Fibroblast of skin of left biceps (primary cell): Measurements from ENCODE around the gene FA2H.

Source experiments
- DNase-seq, 2 experiments: peaks; one replicate each; pipeline ENCODE4 v3.0.0-alpha.2; 2013; ENCODE audit warnings: low read depth in 2 of 2

FA2H gene

DNA sequence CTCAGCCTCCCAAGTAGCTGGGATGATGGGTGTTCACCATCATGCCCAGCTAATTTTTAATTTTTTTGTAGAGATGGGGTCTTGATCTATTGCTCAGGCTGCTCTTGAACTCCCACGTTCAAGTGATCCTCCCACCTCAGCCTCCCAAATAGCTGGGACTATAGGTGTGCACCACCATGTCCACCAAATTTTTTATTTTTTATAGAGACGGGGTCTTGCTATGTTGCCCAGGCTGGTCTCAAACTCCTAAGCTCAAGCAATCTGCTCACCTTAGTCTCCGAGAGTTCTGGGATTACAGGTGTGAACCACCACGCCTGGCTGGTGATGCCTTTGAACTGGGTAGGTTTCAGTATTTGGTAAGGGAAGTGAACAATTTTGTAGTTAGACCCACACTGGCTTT, 30.1 kb downstream of the FA2H start:
- no peak for DNase-seq

DNA sequence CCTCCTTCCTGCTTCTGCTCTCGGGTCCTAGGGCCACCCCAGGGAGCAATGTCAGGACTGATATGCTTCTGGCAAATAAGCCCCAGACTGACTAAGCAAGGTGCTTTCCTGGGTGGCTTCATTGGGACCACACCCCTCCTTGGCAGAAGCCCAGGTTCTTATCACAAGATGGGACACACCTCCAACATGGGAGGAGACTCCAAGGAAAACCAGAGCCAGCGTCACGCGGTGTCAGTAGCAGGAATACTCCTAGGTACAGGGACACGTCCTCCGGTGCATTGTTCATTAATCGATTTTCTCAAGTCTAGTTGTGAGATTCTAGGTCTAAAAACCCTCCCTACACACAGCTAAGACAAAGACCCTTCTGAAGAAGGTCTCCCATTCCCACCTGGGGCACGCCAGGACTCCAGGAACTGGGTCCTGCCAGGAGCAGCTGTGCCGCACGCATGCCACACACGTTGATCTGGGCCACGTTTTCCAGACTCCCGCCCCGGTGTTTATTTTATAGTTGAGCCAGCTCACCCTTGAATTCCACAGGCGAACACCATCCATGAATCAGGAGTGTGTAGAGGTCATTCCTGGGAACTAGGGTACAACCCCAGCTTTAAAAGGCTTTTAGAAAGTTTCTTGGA, 30.8 kb downstream of the FA2H start:
- DNase-seq: no peak

DNA sequence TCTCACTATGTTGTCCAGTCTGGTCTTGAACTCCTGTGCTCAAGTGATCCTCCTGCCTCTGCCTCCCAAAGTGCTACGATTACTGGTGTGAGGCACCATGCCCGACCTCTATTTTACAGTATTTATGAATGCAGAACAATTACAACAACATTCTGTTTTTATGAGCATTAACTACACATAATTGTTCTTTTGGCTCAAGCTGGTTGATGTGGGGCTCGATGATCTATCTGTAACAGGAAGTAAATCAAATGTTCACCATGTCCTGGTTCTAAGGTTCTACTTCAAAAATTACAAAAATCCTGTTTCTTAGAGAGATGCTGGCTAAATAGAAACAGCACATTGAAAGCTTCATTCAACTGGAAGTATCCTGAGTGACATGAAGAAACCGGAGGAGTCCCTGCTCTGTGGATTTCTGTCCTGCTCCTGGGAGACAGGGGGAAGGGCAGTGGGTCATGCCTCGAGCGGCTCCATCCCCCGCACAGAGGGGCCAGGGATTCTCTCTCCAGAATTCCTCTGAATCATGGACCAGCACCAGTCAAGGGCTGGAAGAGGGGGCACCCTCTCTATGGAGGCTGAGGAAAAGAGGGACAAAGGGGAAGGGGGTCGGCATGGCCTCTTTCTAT, 31.5 kb downstream of the FA2H start:
- no peak for DNase-seq

DNA sequence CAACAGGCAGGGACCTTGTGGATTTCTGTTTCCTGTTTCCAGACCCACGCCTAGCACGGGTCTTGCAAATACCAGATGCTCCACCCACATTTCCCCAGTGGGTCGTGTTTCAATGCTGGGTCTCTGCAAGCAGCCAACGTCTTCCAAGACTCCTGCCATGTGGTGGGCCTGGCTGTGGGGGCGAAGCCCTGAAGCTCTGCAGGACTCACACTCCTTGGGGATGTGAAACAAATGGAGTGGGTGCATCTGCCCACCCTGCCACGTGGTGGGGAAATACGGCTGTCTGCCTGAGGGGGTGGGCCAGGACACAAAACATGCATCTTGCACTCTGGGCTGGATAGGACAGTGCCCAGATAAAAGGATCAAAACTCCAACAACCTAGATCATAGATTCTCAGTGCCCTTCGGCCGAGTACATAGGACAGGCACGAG, 32.6 kb downstream of the FA2H start:
- DNase-seq: no peak

DNA sequence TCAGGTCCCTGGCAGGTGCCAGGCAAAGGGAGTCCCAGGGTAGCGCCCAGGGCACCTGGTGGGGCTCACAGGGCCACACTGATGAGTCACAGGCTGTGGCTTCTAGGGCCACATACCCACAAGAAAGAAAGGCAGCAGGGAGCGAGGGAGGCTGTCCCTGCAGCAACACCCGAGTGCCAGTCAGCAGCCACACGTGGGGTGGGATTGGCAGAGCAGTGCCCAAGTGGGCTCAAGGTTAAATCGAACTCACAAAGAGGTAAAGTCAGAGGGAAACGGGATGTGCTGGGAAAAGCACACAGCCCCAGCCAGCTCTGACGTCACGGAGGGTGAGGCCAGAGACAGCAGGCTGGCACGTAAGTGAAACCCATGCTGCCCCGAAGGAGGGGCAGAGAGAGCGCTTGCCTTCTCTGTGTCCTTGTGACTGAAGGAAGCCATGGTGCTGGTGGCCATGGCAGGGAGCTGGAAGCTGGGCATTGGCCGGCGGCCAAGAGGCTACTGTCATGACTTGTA, 33.8 kb downstream of the FA2H start:
- no peak for DNase-seq

DNA sequence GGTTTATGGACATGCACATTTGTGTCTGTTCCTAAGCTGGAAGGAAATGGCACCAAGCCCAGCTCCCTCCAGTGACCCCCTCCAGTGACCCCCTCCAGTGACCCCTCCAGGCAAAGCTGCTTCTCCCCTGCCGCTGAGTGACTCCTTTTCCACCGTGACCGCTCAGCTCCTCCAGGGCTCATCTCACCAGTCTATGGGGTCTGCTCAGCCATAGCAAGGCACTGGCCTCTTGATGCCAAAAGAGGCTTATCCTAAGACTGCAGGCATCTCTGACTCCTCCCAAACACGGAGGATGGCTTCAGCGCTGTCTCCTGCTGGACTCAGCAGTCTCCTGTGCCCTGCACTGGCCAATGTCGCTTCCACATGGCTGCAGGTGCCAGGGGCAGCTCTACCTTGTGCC, 35.3 kb downstream of the FA2H start:
- no peak for DNase-seq

DNA sequence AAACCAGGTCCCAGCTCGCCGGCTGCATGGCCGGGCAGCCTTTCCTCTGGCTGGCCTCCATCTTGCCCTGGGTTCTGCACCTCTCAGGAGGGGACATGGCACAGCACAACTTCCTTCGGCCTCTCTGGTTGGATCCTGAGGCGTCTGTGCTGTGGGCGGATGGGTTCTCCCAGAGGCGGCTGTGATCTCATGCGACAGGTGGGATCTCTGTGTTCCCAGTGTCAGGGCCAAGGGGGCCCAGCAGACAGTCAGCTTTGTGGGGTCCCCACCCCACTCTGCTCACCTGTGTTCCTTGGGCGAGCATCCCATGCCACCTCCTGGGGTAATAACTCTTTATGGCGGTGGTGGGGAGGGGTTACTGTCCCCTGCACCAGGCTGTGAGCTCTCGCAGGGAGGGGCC, 35.8 kb downstream of the FA2H start:
- DNase-seq: no peak

DNA sequence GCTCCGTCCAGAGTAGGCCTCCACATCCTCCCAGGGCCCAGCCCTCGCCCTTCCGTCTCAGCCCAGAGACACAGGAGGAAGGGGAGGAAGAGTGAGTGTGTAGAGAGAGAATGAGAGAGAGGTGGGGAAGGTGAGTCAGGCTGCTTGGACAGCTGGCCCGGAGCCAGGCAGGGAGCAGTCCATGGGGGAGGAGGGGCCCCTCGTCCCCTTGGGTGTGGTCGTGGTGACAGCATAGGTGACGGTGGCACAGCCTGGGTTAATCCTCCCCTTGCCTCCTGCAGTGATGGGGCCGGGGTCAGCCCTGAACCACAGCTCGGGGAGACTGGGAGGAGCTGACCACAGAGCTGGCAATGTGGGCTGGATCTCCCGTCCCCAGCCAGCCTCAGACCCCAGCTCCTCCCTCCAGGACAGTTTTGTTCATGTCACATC, 36.5 kb downstream of the FA2H start:
- DNase-seq: no peak

DNA sequence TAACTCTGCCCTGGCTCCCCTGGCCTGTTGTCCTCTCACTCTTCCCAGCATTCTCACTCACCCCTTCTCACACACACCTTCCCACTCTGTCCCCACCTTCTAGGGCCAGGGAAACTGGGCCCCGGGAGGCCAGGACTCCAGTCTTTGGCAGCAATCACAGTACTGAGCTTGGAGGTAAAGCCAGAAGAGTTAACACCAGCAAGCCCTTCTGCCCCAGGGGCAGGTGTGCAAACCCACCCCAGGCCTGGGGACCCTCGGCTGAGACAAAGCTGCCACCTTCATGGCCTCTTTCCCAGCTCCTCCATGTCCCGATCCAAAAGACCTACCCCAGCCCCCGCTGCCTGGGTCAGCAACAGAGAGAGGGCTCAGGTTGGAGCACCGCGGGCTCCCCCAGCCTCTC, 37.1 kb downstream of the FA2H start:
- no peak for DNase-seq

DNA sequence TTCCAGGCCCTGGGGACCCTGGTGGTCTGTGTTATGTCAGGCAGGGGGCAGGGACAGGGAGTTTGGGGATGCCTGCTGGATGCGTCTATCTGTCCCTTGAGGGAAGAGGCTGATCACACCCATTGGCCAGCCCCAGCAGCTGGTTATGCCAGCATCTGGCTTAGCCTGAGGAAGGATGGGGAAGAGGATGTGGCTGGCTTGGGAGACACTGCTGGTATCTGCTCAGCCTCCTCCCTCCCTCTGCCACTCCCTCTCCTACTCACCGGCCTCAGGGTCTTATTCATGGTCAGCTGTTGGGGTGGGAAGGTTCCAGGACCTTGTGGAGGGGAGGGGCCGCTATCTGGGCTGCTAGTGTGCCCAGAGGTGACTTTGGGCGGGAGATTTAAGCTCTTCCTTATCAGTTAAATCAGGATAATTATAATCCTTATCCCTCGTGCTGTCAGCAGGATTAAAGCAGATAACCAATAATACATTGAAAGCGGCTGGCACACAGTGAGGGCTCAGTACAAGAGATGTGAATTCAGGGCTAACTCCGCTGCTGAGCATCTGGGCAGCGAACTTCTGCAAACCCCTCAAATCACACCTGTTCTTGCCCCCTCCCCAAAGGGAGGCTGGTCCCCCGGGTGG, 38.0 kb downstream of the FA2H start:
- no peak for DNase-seq

DNA sequence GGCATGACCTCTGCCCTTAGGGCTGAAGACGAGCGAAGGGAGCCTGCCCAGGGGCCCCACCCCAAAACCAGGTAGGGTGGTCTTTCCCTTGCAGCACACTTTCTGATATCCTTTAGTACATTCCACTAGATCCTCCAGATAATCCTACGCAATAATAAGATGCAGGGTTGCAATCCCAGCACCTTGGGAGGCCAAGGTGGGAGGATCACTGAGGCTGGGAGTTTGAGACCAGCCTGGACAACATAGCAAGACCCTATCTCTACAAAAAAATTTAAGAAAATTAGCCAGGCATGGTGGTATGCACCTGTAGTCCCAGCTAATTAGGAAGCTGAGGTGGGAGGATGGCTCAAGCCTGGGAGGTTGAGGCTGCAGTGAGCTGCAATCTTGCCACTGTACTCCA, 39.1 kb downstream of the FA2H start:
- no peak for DNase-seq

DNA sequence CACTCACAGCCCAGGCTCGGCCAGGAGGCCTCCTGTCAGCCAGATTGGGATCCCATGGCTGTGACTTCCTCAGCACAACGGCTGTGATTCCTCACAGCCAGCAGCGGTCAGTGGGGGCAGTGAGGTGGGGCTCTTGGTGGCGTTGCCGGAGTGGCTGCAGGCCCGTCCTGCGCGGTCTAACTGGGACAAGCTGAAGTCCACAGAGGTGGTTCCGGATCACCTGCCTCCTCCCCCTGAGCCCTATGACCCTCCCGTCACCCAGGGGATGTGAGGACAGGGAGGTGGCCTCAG, 39.5 kb downstream of the FA2H start:
- DNase-seq: no peak

DNA sequence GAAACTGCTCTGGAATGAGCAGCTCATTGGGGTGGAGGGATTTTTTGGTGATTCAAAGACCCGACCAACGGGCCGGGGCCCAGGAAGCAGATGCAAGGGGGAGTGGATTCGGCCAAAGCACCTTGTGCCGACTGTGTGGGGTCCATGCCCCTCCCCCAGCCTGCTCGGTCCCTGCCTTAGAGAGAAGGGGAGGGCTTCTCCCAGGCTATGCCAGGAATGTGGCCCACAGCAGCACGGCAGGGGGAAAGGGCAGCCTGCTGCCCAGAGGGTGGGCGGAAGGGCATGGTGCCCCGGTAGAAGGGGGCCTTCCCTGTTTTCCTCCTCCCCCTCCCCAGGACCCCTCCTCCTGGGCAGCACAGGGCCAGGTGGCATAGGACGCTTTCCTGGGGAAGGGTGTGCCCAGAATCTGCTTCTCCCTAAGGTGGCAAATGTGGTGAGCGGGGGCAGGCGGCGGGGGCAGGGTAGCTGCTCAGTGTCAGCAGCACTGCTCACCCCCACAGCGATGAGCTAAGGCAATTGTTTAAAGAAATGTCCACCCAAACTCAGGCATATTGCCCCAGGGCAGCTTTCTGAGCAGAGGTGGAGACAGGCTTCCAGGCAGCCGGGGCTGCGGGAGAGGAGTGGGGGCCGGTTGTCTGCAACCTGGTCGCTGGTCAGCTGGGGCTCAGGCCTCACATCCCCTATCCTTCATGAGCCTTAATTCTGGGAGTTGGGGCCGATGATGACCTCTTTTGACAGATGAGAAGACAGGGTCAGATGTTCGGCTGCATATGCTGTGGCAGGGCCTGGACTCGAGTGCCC, 40.1 kb downstream of the FA2H start:
- DNase-seq: no peak

DNA sequence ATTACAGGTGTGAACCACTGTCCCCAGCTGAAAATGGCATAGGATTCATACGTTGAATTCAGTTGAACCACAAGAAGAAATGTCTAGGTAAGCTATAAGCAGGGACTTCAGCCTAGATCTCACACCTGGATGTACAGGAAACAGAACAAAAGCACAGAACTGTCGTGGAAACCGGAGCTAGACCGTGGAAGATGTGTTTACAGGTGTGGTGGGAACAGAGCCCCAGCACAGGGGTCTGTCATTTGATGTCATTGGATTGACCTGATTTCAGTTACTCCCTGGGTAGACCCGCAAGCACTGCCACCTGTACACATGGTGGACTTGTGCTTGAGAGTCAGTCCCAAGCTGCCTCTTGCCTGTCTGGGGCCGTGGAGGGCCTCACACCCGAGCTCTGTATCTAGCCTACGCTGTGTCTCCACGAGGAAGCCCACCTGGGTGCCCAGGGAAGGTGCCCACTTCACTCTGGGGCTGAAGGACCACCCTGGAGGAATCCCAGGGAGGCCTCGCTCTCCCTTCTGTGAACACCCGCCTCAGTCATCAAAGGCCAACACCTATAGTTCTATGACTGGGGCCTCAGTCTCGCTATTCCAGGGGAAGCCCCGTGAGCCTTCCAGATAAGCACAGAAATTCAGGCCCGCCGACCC, 41.8 kb downstream of the FA2H start:
- DNase-seq: no peak

DNA sequence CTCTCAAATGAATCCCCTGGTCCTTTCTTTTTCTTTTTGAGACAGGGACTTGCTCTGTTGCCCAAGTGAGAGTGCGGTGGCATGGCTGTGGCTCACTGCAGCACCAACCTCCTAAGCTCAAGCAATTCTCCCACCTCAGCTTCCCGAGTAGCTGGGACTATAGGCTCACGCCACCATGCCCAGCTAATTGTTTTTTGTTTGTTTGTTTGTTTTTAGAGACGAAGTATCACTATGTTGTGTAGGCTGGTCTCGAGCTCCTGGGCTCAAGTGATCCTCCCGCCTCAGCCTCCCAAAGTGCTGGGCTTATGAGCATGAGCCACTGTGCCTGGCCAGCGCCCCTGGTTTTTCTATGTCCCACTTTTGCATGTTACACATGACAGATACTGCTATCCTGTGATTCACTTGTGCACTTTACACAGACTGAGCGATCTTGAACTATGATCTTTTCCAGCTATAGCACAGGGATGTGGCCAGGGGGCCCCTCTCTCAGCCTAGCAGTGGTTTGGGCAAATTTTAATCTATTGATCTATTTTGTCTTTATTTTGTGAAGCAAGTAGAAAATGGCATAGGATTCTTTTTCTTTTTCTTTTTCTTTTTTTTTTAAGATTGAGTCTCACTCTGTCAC, 42.7 kb downstream of the FA2H start:
- DNase-seq: no peak

DNA sequence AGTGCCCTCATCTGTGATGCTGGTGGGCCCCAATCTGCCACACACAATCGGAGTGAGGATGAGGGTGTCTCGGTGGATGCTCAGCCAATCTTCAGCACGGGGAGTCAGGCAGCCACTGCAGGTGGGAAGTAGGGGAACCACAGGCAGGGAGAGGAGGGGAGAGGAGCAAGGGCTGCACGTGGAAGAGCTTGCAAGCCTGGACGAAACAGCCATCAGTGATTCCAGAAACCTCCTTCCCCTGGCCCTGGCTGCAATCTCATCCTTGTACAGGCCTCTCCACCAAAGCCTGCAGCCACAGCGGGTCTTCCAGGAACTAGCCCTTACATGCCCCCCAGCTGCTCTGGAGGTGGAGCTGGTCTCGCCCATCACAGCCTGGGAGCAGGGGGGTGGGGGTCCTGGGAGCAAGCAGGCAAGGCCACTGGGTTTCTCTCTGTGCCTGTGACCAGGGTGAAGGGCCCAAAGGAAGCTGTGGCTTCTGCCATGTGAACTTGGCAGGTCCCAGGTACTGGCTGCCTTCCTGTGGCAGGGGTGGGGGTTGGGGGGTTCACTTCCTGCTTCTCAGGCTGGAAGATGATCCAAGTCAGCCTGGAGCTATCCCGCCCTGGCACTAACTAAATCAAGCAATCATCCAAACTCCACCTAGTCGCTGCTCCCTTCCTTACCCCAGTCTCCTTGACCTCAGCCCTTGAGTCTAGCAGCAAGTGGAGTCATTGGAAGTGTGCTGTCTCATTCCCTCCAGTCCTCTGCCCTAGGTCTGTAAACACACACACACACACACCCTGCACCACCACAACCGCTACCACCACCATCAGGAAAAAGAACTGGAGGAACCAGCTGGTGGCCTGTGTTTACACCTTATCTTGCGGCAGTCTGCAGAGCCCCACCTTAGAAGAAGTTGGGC, 44.6 kb downstream of the FA2H start:
- no peak for DNase-seq

DNA sequence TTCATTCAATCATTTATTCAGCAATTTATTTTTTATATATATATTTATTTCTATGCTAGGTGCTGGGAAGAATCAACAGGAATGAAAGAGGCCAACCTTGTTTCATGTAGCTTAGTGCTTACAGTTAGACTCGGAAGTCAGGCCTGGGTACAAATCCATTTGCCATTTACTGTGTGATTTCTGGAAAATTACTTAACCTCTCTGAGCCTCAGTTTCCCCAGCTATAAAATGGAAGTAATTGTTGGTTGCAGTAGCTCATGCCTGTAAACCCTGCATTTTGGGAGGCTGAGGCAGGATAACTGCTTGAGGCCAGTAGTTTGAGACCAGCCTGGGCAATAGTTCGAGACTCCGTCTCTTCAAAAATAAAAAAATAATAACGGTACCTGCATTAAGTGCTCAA, 46.7 kb downstream of the FA2H start:
- no peak for DNase-seq

DNA sequence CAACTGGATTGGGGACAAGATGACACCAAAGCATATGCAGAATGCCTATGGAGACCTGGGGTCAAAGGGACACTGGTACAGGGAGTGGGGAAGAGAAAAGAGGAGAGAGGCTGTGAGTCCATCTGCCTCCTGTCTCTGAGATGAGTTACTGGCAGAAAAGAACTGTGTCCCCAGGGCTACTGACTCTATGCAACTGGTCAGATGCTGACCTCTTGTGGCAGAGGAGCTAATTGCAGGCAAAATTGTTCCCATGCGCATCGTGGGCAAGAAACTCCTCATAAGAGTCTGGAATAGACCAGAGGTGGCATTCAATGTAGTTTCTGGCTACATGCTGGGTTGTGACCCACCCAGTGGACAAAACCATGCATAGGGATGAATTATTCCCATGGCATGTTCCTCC, 47.9 kb downstream of the FA2H start:
- no peak for DNase-seq

DNA sequence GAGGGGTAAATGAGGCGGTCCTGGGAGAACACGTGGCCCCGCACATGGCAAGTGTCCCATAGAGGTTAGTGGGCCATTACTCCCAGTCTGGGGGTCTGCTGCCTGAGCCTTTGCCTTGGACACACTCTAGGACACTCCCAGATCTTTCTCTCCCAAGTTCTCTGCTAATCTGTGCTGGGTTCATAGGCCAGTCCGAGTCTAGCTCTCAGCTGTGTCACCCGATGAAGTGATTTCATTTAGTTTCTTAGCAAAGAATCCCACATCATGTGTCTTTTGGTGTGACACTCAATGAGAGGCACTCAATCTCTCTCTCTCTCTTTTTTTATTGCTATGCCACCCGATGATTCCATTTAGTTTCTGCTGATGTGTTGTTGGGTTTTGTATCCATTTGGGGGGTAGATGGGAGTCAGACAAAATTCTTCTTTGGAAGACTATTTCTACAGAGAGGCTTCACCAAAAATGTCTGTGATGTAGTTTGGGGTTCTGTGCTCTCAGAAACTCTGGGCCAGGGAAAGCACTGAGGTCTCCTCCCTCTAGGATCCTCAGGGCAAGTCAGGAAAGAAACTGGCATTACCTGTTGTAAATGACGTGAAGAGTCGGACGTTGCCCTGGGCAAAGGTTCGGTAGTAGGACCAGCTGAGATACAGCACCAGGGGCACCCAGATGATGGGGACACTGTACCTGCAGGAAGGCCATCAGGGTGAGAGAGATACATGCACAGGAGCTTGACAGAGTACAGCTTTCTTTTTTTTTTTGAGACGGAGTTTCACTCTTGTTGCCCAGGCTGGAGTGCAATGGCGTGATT, 48.8 kb downstream of the FA2H start:
- no peak for DNase-seq
